ENCODE results near the gene ACP7. TPM values are rescaled to one million over a fixed set of nuclear protein-coding genes. Genes with fewer than 3 reads are reported as not detected.
A peak's percentile ranks its signal among the peaks of the same experiment; 100 is the strongest.
"Not testable (repeated sequence)": the region's sequence is repeated elsewhere in the genome, so short reads cannot be mapped to it uniquely, and the experiment has no call there.

The ACP7 gene
- polyA plus RNA-seq, 3 donors from 2014 or later: not detected

- Mint-ChIP-seq H3K4me3 (no peak overlapping the region), H3K4me1 (no peaks in the 10 kb centered on the region), H3K36me3 (no peaks in the 10 kb centered on the region), H3K27ac (no peak overlapping the region), H3K9me3 (no peaks in the 10 kb centered on the region), H3K27me3 (ENCODE audit: low read depth in 3 of 3) (peaks cover 3 to 8% (median 7%) of the 10 kb centered on the region in 3 donors)
- DNase-seq: no peak
These were observed 15.2 kb downstream of the ACP7 start for GRCh38 chr19:39099341-39099740.

DNA sequence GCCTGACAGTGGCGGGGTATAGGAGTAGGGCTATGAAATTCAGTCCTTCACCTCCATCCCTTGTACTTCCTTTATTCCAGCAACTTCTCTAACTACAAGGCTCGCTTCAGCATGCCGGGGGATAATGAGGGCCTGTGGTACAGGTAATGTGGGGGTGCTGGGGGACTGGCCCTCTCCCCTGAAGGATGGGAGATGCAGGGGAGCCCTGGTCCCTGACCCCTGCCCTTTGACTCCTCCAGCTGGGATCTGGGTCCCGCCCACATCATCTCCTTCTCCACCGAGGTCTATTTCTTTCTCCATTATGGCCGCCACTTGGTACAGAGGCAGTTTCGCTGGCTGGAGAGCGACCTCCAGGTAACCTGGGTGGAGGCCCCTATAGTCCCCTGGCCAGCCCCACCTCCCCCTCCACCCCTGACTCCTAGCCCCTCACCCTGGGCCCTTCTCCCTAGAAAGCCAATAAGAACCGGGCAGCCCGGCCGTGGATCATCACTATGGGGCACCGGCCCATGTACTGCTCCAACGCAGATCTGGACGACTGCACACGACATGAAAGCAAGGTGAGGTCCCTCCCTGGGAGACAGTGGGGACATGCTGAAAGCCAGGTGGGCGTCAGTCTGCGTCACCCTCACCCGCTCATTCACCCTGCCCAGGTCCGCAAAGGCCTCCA lies 16.5 kb downstream of the ACP7 start:
- Mint-ChIP-seq H3K4me1 (no peaks in the 10 kb centered on the region), H3K9me3 (no peaks in the 10 kb centered on the region), H3K27ac (no peak overlapping the region), H3K27me3 (ENCODE audit: low read depth in 3 of 3) (peaks cover 0 to 6% (median 6%) of the 10 kb centered on the region in 3 donors), H3K36me3 (no peaks in the 10 kb centered on the region), H3K4me3 (no peak overlapping the region)
- DNase-seq: no peak

DNA sequence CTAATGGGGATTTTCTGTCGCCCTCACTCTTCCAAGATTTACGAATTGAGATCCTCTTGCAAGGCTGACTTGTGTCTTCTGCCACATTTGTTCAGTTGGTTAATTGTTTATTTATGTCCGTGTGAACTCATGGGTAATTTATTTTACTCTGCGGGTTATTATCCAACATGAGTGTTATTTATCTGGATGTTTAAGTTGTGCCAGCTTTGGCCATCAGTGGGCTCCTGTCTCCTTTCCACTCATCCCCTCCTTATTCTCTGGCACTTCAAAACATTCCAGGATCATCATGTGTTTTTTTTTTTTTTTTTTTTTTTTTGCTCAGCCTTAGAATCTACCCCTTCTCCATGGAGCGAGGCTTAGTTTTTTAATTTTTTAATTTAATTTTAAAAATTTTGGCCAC lies 19.0 kb downstream of the ACP7 start:
- H3K36me3 Mint-ChIP-seq: no peaks in the 10 kb centered on the region
- H3K9me3 Mint-ChIP-seq: no peaks in the 10 kb centered on the region

GRCh38 chr19:39104186-39104596 lies 20.0 kb downstream of the ACP7 start:
- no peak overlapping the region for H3K27ac Mint-ChIP-seq
- peaks cover 0 to 8% (median 2%) of the 10 kb centered on the region in 3 donors for H3K27me3 Mint-ChIP-seq (ENCODE audit: low read depth in 3 of 3)
- no peaks in the 10 kb centered on the region for H3K9me3 Mint-ChIP-seq
- no peaks in the 10 kb centered on the region for H3K36me3 Mint-ChIP-seq
- H3K4me3 Mint-ChIP-seq: no peak overlapping the region
- no peaks in the 10 kb centered on the region for H3K4me1 Mint-ChIP-seq
- DNase-seq: no peak

More for the DNA sequence above, 19.0 kb downstream of the ACP7 start:
- Mint-ChIP-seq H3K4me3 (no peak overlapping the region), H3K27me3 (ENCODE audit: low read depth in 3 of 3) (peaks cover 0 to 8% (median 2%) of the 10 kb centered on the region in 3 donors), H3K27ac (no peak overlapping the region), H3K4me1 (no peaks in the 10 kb centered on the region)
- no peak for DNase-seq

DNA sequence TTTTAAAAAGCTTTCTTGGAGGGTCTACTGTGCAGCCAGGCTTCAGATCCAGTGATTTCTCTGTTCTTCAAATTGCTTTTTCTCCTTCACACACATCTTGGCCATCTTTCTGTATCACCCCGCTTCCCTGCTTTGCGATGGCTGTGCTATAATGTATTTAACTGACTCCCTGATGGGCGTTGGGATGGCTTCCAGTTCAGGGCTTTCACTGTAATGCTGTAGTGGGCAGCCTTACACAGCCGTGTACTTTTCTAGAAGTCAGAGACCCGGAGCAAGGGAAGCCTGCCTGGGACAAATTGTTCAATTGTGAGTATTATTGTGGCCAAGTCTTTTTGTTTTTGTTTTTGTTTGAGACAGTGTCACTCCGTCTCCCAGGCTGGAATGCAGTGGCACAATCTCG lies 22.0 kb downstream of the ACP7 start:
- H3K27ac Mint-ChIP-seq: no peak overlapping the region
- no peak overlapping the region for H3K4me3 Mint-ChIP-seq
- H3K27me3 Mint-ChIP-seq (ENCODE audit: low read depth in 3 of 3): peaks cover 3 to 9% (median 5%) of the 10 kb centered on the region in 3 donors
- no peaks in the 10 kb centered on the region for H3K36me3 Mint-ChIP-seq
- no peak for DNase-seq
- no peaks in the 10 kb centered on the region for H3K9me3 Mint-ChIP-seq
- peaks cover 5 to 6% of the 10 kb centered on the region in 2 donors for H3K4me1 Mint-ChIP-seq

GRCh38 chr19:39109641-39110040 lies 25.5 kb downstream of the ACP7 start:
- H3K27me3 Mint-ChIP-seq (ENCODE audit: low read depth in 3 of 3): peaks cover 3 to 7% (median 5%) of the 10 kb centered on the region in 3 donors
- H3K27ac Mint-ChIP-seq: no peak overlapping the region
- H3K9me3 Mint-ChIP-seq: no peaks in the 10 kb centered on the region

DNA sequence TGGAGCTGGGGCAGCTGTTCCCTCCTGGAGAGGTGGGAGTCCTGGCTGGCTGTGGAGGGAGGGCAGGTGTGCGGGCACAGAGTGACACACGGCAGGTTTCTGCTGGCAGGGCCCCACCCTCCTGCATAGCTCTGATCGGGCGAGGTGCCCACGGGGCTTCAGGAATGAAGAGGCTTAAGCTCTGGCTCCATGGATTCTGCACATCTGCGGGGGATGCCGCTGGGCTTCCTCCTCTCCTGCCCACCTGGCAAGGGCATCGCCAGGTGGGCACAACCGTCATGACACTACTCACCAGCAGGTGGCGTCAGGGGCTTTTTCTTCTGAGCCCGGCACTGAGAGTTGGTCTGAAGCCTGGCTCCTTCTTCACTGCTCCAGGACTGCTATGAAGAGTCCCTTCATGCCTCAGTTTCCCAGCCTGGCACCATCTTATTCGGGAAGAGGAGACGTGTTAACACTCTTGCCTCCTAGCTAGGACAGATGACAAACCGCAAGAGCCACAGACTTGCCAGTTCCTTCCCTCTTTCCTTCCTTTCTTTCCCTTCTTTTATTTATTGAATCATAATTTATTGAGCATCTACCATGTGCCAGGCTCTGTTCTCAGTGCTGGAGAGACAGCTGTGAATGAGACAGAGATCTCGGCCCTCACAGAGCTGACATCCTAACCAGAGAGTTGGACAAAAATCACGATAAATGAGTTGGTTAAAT lies 26.2 kb downstream of the ACP7 start:
- peak; percentile 48 to 62 (median 52) for DNase-seq
- Mint-ChIP-seq H3K36me3 (no peaks in the 10 kb centered on the region), H3K9me3 (no peaks in the 10 kb centered on the region), H3K4me3 (no peak overlapping the region), H3K27me3 (ENCODE audit: low read depth in 3 of 3) (peaks cover 3 to 7% (median 5%) of the 10 kb centered on the region in 3 donors), H3K4me1 (peaks cover 5 to 6% of the 10 kb centered on the region in 2 donors), H3K27ac (peak overlapping the region in 4 of 6 donors; percentile 42 to 75 (median 52))

More at GRCh38 chr19:39109641-39110040, 25.5 kb downstream of the ACP7 start:
- DNase-seq: no peak
- H3K4me3 Mint-ChIP-seq: no peak overlapping the region
- no peaks in the 10 kb centered on the region for H3K36me3 Mint-ChIP-seq
- H3K4me1 Mint-ChIP-seq: peaks cover 5 to 6% of the 10 kb centered on the region in 2 donors

- Mint-ChIP-seq H3K4me3 (no peak overlapping the region), H3K36me3 (no peaks in the 10 kb centered on the region), H3K9me3 (no peaks in the 10 kb centered on the region), H3K27ac (no peak overlapping the region), H3K4me1 (peaks cover 5 to 6% of the 10 kb centered on the region in 2 donors), H3K27me3 (ENCODE audit: low read depth in 3 of 3) (peaks cover 3 to 7% (median 5%) of the 10 kb centered on the region in 3 donors)
- no peak for DNase-seq
These were observed 27.5 kb downstream of the ACP7 start for GRCh38 chr19:39111593-39112199.

DNA sequence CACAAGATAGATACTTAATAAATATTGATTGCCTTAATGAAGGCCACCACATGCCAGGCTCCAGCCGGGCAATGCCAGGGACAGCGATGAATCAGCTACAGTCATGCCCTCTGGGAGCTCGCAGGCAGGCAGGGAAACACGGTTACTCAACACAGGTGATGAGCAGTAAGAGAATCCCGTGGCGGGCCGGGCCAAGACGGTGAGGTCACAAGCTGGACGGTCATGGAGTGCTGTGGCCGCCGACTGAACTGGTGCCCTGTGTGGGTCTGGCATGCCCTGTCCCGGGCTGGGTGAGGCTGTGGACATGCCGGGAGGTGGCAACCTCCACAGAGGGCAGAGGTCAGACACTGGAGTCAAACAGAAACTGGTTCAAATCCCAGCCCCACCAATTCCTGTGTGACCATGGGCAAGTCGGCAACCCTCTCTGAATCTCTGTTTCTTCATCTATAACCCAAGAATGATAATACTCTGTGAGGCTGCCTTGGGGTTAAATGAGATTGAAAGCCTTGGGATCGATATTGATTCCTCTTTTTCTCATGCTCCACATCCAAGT lies 28.2 kb downstream of the ACP7 start:
- H3K36me3 Mint-ChIP-seq: no peaks in the 10 kb centered on the region
- H3K27me3 Mint-ChIP-seq (ENCODE audit: low read depth in 3 of 3): peaks cover 3 to 7% (median 5%) of the 10 kb centered on the region in 3 donors
- DNase-seq: no peak
- H3K27ac Mint-ChIP-seq: no peak overlapping the region
- H3K4me1 Mint-ChIP-seq: peaks cover 5 to 6% of the 10 kb centered on the region in 2 donors
- H3K4me3 Mint-ChIP-seq: no peak overlapping the region
- no peaks in the 10 kb centered on the region for H3K9me3 Mint-ChIP-seq

- H3K36me3 Mint-ChIP-seq: no peaks in the 10 kb centered on the region
- H3K4me3 Mint-ChIP-seq: no peak overlapping the region
- H3K27ac Mint-ChIP-seq: no peak overlapping the region
These were observed 29.0 kb downstream of the ACP7 start for GRCh38 chr19:39113199-39113598.

DNA sequence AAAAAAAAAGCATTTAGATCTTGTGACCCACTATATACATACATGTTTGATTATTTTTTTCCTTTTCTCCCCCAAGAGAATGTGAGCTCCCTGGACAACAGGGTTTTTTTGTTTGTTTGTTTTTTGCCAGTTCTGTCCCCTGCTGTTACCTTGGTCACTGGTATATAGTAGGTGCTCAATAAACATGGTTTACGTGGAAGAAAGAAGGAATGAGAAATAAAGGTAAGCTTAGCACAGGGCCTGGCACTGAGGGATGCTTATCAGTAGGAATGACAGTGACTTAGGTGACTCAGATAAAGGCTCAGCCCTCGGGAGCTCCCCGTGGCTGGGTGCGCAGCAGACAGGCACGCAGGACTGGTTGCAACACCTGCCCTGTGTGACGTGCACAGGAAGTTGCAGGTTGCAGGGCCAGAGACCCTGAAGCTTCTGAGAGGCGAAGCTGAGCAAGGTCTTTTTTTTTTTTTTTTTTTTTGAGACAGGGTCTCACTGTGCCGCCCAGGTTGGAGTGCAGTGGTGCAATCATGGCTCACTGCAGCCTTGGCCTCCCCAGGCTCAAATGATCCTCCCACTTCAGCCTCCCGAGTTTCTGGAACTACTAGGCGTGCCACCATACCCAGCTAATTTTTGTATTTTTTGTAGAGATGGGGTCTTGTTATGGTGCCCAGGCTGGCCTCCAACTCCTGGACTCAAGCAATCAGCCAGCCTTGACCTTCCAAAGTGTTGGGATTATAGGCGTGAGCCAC lies 31.1 kb downstream of the ACP7 start:
- H3K27me3 Mint-ChIP-seq (ENCODE audit: low read depth in 3 of 3): peaks cover 3 to 7% (median 4%) of the 10 kb centered on the region in 3 donors
- H3K9me3 Mint-ChIP-seq: no peaks in the 10 kb centered on the region
- H3K27ac Mint-ChIP-seq: no peak overlapping the region
- DNase-seq: no peak
- H3K4me1 Mint-ChIP-seq: peaks cover 5% of the 10 kb centered on the region in 2 donors
- H3K4me3 Mint-ChIP-seq: no peak overlapping the region
- no peaks in the 10 kb centered on the region for H3K36me3 Mint-ChIP-seq

More at GRCh38 chr19:39113199-39113598, 29.0 kb downstream of the ACP7 start:
- no peak for DNase-seq
- H3K27me3 Mint-ChIP-seq (ENCODE audit: low read depth in 3 of 3): peaks cover 3 to 7% (median 5%) of the 10 kb centered on the region in 3 donors
- H3K4me1 Mint-ChIP-seq: peaks cover 5 to 6% of the 10 kb centered on the region in 2 donors
- H3K9me3 Mint-ChIP-seq: no peaks in the 10 kb centered on the region

DNA sequence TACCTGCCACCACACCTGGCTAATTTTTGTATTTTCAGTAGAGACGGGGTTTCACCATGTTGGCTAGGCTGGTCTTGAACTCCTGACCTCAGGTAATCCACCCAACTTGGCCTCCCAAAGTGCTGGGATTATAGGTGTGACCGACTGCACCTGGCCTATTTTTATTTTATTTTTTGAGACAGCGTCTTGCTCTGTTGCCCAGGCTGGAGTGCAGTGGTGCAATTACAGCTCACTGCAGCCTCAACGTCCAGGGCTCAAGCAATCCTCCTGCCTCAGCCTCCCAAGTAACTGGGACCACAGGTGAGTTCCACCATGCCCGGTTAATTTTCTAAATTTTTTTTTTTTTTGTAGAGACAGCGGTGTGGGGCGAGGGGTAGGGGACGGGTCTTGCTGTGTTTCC lies 32.9 kb downstream of the ACP7 start:
- not testable (repeated sequence) for H3K4me1 Mint-ChIP-seq; H3K4me3 Mint-ChIP-seq; H3K27me3 Mint-ChIP-seq (ENCODE audit: low read depth in 3 of 3); H3K27ac Mint-ChIP-seq; H3K36me3 Mint-ChIP-seq; H3K9me3 Mint-ChIP-seq; DNase-seq

- peaks cover 0 to 3% (median 0%) of the 10 kb centered on the region in 3 donors for H3K36me3 Mint-ChIP-seq
- H3K4me3 Mint-ChIP-seq: no peak overlapping the region
- no peak overlapping the region for H3K27ac Mint-ChIP-seq
- DNase-seq: no peak
- H3K27me3 Mint-ChIP-seq (ENCODE audit: low read depth in 3 of 3): peaks cover 2 to 8% (median 5%) of the 10 kb centered on the region in 3 donors
- no peaks in the 10 kb centered on the region for H3K9me3 Mint-ChIP-seq
- peaks cover 9 to 13% of the 10 kb centered on the region in 2 donors for H3K4me1 Mint-ChIP-seq
These were observed 35.7 kb downstream of the ACP7 start for GRCh38 chr19:39119830-39120229.

All from immature natural killer cell (primary cell).